Thyroid gland (tissue), 4 donors: Measurements from ENCODE around the gene TSSK3. TPM values are rescaled to one million over a fixed set of nuclear protein-coding genes. Genes with fewer than 3 reads are reported as not detected.

ENCODE experiments used
- DNase-seq, 2 donors: peaks; one replicate each; pipeline ENCODE4 v3.0.0-alpha.2; 2019
- H3K27ac ChIP-seq, 3 donors: fragments of 200-600 bp; sonication (generic); 1 replicate in 2 of 3; 2 replicates in 1 of 3; pipeline ENCODE4 v1.5.1; 2016 to 2019; ENCODE audit warnings: mild to moderate bottlenecking in 1 of 3, moderate library complexity in 1 of 3
- H3K27me3 ChIP-seq: fragments of 200-600 bp; sonication (generic); one replicate; pipeline ENCODE4 v1.5.1; 2019
- H3K36me3 ChIP-seq, 2 donors: fragments of 200-600 bp; sonication (generic); one replicate each; pipeline ENCODE4 v1.5.1; 2016 to 2019
- H3K4me1 ChIP-seq, 2 donors: fragments of 200-600 bp; sonication (generic); one replicate each; pipeline ENCODE4 v1.5.1; 2017 to 2019
- H3K4me3 ChIP-seq, 3 donors: fragments of 200-600 bp; sonication (generic); replicated peaks in 1 of 3; 1 replicate in 2 of 3; 2 replicates in 1 of 3; pipeline ENCODE4 v1.5.1; 2016; ENCODE audit warnings: mild to moderate bottlenecking in 1 of 3
- H3K9me3 ChIP-seq: fragments of 200-600 bp; sonication (generic); one replicate; pipeline ENCODE4 v1.5.1; 2017
- POLR2A ChIP-seq, 2 donors: fragments of 450-650 bp; IDR thresholded peaks; one replicate each; pipeline ENCODE4 v1.6.1; 2017; ENCODE audit warnings: antibody characterized with exemption in 2 of 2, mild to moderate bottlenecking in 2 of 2, moderate library complexity in 1 of 2
- whole genome bisulfite sequencing, 2 donors: methylation state at CpG; one replicate each; pipeline ENCODE4 v1.1.5; 2017; 5-methylcytosine and 5-hydroxymethylcytosine counted together
- intact Hi-C: fragments of 100-400 bp; cut with DNase I; formaldehyde crosslinking; loops from one replicate; pipeline ENCODE4 v1.15.1; 2023
- total RNA-seq, 4 donors: library from RNA; depleted of rRNA; stranded (reverse); fragments of >200 nt; gene quantifications; one replicate each; pipeline ENCODE4 v1.2.3, GENCODE V29; 2016
- TF ChIP-seq, protein P1 (sequence below), 6 experiments: fragments of 200-600 bp in 3 of 6; fragments of 450-650 bp in 3 of 6; sonication (generic) in 3 of 6; IDR thresholded peaks; one replicate each; pipeline ENCODE4 v1.5.1; 2016 to 2019; ENCODE audit warnings: antibody characterized with exemption in 6 of 6, mild to moderate bottlenecking in 2 of 6, inconsistent platforms in 1 of 6, moderate library complexity in 1 of 6

Gene TSSK3
- total RNA-seq, 4 donors from 2014 or later, result 1.2 to 6.0 (median 2.9) TPM

DNA sequence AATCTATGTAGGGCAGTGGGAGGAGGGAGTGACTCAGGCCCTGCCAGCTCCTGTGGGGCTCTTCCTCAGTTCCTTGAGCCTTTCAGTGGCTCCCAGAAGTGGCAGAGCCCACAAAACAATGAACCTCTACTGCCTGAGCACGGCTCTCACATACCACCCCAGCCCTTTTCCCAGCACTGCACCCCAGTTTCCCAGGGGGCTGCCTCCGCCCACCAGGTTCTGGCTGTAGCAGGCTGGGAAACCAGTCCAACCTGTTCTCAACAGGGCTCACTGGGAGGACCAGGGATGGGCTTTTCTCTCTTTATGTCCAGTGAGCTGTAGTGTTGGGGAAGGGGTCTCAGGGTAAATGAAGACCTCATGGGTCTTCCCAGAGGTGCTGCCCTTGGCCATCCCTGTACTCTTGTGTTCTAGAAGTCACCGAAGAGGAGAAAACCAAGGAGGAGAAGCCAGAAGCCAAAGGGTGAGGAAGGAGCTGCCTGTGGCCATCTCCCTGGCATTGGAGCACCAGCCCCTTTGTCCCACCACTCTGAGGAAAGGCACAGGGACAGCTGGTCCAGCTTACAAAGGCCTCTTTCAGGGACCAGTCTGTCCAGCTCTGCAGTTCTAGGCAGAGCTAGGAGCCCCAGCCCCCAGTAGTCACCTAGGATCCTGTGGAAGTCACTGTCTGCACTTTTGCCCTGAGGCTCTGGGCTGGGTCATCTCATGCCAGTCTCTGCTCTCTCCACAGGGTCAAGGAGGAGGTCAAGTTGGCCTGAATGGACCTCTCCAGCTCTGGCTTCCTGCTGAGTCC lies 29.9 kb upstream of the TSSK3 start:
- Histone ChIP-seq H3K27me3 (no peaks in the 10 kb centered on the region), H3K4me3 (no peak overlapping the region), H3K4me1 (peaks cover 49 to 61% of the 10 kb centered on the region in 2 donors), H3K9me3 (no peaks in the 10 kb centered on the region), H3K27ac (peak overlapping the region; percentile 85 to 90 (median 87)), H3K36me3 (peaks cover 16 to 18% of the 10 kb centered on the region in 2 donors)
- no peak for TF ChIP-seq POLR2A (IDR thresholded peaks at IDR 0.05)
- TF ChIP-seq, protein P1, sequence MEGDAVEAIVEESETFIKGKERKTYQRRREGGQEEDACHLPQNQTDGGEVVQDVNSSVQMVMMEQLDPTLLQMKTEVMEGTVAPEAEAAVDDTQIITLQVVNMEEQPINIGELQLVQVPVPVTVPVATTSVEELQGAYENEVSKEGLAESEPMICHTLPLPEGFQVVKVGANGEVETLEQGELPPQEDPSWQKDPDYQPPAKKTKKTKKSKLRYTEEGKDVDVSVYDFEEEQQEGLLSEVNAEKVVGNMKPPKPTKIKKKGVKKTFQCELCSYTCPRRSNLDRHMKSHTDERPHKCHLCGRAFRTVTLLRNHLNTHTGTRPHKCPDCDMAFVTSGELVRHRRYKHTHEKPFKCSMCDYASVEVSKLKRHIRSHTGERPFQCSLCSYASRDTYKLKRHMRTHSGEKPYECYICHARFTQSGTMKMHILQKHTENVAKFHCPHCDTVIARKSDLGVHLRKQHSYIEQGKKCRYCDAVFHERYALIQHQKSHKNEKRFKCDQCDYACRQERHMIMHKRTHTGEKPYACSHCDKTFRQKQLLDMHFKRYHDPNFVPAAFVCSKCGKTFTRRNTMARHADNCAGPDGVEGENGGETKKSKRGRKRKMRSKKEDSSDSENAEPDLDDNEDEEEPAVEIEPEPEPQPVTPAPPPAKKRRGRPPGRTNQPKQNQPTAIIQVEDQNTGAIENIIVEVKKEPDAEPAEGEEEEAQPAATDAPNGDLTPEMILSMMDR (IDR thresholded peaks at IDR 0.05), result no peak
- intact Hi-C loops, result loop anchor here (10.0 kb wide), 1 partner anchor 98 kb away; no protein-coding TSS in a partner anchor
- WGBS, 2 donors, result 37 to 42% methylated on average over 3 of the region's 3 CpGs
- peak; percentile 75 to 81 for DNase-seq

DNA sequence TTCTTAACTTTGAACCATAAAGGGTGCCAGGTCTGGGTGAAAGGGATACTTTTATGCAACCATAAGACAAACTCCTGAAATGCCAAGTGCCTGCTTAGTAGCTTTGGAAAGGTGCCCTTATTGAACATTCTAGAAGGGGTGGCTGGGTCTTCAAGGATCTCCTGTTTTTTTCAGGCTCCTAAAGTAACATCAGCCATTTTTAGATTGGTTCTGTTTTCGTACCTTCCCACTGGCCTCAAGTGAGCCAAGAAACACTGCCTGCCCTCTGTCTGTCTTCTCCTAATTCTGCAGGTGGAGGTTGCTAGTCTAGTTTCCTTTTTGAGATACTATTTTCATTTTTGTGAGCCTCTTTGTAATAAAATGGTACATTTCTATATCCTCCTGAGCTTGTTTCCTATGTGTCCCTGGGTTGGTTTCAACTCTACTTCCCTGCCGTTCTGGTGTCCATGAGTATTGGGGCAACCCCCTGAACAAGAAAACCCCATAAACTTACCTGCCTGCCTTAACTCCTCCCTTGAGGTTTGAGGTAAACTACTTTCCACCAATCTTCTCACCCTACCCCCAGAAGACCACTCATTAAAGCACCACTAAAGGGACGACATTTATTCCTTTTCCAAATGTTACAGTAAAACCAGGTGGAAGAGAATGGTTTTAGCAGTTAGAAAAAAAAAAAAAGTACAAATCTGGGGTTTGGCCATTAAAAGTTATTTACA lies 28.9 kb upstream of the TSSK3 start:
- Histone ChIP-seq H3K36me3 (peaks cover 7 to 13% of the 10 kb centered on the region in 2 donors), H3K4me1 (peaks cover 49 to 61% of the 10 kb centered on the region in 2 donors), H3K9me3 (no peaks in the 10 kb centered on the region), H3K4me3 (no peak overlapping the region), H3K27me3 (no peaks in the 10 kb centered on the region), H3K27ac (peak overlapping the region; percentile 85 to 90 (median 87))
- intact Hi-C loops, result loop anchor here (10.0 kb wide), 1 partner anchor 99 kb away; no protein-coding TSS in a partner anchor
- DNase-seq, result peak; percentile 61 to 64
- TF ChIP-seq, protein P1 (IDR thresholded peaks at IDR 0.05), result peak in 4 of 6 experiments; percentile 24 to 40 (median 32)
- peak in 1 of 2 donors; percentile 34 for TF ChIP-seq POLR2A (IDR thresholded peaks at IDR 0.05)
- 38 to 45% methylated on average over 3 of the region's 3 CpGs for WGBS, 2 donors

DNA sequence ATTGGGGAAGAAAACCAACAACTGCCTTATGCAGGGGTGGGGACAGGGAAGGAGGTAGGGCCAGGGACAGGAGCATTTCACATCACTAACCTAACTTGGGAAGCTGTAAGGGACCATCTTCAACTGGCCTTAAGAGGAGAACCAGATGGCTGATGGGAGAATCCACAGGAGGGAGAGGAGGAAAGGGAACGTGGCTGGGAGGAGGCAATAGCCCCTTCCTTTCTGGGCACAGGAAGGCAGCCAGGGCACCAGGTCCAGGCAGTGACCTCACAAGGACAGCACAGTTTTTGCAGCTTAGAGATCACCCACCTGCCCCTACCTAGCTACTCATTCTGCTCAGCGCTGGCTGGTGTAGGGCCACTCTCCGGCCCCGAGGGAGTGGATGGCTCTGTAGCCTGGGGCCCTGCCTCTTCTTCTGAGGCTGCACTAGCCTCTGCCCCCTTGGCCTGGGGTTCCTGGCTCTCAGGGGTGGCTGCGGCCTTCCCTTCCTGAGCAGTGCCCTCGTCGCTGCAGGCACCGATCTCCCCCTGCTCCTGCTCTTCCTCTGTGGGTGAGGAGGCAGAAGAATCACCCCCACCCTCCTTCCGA lies 28.0 kb upstream of the TSSK3 start:
- H3K36me3 ChIP-seq, result peaks cover 0 to 8% of the 10 kb centered on the region in 2 donors
- peaks cover 49 to 61% of the 10 kb centered on the region in 2 donors for H3K4me1 ChIP-seq
- H3K27me3 ChIP-seq, result no peaks in the 10 kb centered on the region
- TF ChIP-seq, protein P1 (IDR thresholded peaks at IDR 0.05), result no peak
- TF ChIP-seq POLR2A (IDR thresholded peaks at IDR 0.05), result no peak
- DNase-seq, result no peak
- intact Hi-C loops, result loop anchor here (10.0 kb wide), 1 partner anchor 100 kb away; no protein-coding TSS in a partner anchor
- peak overlapping the region in 1 of 3 donors; percentile 78 for H3K4me3 ChIP-seq
- H3K9me3 ChIP-seq, result no peaks in the 10 kb centered on the region
- H3K27ac ChIP-seq, result peak overlapping the region; percentile 85 to 90 (median 87)
- WGBS, 2 donors, result 36 to 45% methylated on average over 6 to 9 of the region's 9 CpGs

DNA sequence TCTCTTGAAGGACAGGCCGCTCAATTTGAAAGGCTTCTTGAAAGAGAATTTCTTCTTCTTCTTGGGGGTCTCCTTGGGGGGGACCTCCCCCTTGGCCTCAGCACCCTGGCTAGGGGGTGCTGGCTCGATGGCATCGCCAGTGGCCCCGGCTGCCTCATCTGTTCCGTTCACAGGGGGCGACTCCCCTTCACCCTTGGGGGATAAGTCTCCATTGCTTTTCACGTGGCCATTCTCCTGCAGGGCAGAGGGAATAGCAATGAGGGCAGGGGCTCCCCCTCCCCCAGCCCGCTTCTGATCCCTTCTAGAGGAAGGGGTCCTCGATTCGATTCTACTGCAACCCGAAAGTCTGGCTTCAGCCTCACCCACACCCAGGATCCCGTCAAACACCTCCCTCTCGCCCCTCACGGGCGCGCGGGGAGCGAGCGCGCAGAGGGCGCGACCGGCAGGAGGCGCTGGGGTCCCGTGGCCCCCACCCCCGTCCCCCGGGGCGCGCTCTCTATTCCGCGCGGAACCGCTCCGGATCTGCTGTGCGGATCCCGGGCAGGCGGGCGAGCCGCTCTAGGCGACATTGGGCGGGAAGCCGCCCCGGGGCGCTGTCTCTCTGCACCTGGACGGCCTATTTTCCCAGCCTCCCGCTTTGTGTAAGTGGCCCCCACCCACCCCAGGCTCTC lies 27.3 kb upstream of the TSSK3 start:
- DNase-seq, result peak; percentile 67 to 69
- WGBS, 2 donors, result 4 to 7% methylated on average over 19 to 25 of the region's 46 CpGs
- H3K4me3 ChIP-seq, result peak overlapping the region; percentile 18 to 81 (median 78)
- peaks cover 49 to 61% of the 10 kb centered on the region in 2 donors for H3K4me1 ChIP-seq
- TF ChIP-seq, protein P1 (IDR thresholded peaks at IDR 0.05), result peak; percentile 36 to 77 (median 67)
- TF ChIP-seq POLR2A (IDR thresholded peaks at IDR 0.05), result peak in 1 of 2 donors; percentile 15
- intact Hi-C loops, result loop anchor here (10.0 kb wide), 1 partner anchor 100 kb away; no protein-coding TSS in a partner anchor
- peaks cover 0 to 4% of the 10 kb centered on the region in 2 donors for H3K36me3 ChIP-seq
- peak overlapping the region; percentile 85 to 90 (median 87) for H3K27ac ChIP-seq
- no peaks in the 10 kb centered on the region for H3K27me3 ChIP-seq
- H3K9me3 ChIP-seq, result no peaks in the 10 kb centered on the region
